HG03196 (cell line): ENCODE results near the gene PRKCE.
"Not testable (repeated sequence)": the region's sequence is repeated elsewhere in the genome, so short reads cannot be mapped to it uniquely, and the experiment has no call there.

Source experiments
- ATAC-seq: cut with Tn5 transposase; IDR thresholded peaks from one replicate; pipeline ENCODE4 v1.9.1; 2021; ENCODE audit not compliant: unreplicated experiment

The PRKCE gene

GRCh38 chr2:46197672-46198071, 546.2 kb downstream of the PRKCE start:
- no peak for ATAC-seq

- no peak for ATAC-seq
Observed at GRCh38 chr2:46198164-46198883, 546.8 kb downstream of the PRKCE start.

GRCh38 chr2:46198966-46199365, 547.5 kb downstream of the PRKCE start:
- no peak for ATAC-seq

- ATAC-seq: no peak
Observed at GRCh38 chr2:46200100-46200690, 548.7 kb downstream of the PRKCE start.

DNA sequence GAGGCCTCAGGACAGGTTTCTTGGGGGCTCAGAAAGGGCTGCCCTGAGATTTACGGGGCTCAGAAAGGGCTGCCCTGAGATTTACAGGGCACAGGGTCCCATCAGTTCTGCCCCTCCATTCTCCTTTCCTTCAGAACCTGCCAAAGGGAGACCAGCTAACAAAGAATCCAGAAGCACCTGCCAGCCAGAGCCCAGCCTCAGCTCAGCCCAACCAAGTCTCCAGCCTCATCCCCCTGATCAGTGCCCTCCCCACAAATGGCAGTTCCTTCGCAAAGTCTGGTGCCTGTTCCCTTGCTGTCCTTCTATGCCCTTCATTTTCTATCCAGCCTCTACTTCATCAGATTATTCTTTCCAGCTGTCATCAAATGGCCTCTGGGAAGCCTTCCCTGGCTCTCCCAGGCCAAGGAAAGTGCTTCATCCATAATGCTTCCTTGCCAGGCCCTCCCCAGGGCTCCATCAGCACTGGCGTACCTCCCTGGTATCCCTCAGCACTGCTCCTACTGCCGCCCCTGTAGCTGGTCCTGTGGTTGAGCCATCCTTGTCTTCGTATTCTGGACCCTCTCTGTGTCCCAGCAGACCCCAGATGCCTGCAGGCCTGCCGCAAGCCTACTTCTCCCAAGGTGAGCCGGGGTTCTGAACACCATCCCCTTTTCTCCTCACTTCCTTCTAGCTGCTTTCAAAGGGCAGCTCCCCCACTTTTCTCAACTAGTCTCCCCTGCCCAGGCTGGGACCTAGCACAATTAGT, 549.6 kb downstream of the PRKCE start:
- no peak for ATAC-seq

GRCh38 chr2:46202453-46202852, 551.0 kb downstream of the PRKCE start:
- ATAC-seq: no peak

- ATAC-seq: no peak
Observed at GRCh38 chr2:46202987-46203386, 551.5 kb downstream of the PRKCE start.

- ATAC-seq: not testable (repeated sequence)
Observed at GRCh38 chr2:46203636-46204035, 552.2 kb downstream of the PRKCE start.

- ATAC-seq: no peak
Observed at GRCh38 chr2:46207591-46207990, 556.1 kb downstream of the PRKCE start.

- no peak for ATAC-seq
Observed at GRCh38 chr2:46208766-46209165, 557.3 kb downstream of the PRKCE start.

GRCh38 chr2:46210063-46210462, 558.6 kb downstream of the PRKCE start:
- no peak for ATAC-seq

- ATAC-seq: no peak
Observed at GRCh38 chr2:46211461-46211860, 560.0 kb downstream of the PRKCE start.

DNA sequence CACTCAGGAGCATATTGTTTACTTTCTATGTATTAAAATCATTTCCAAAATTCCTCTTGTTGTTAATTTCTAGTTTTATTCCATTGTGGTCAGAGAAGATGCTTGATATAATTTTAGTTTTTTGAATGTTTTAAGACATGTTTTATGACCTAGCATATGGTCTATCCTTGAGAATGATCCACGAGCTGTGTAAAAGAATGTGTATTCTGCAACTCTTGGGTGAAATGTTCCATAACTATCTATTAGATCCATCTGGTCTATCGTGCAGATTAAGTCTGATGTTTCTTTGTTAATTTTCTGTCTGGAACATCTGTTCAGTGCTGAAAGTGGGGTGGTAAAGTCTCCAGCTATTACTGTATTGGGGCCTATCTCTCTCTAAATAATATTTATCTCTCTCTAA, 562.4 kb downstream of the PRKCE start:
- no peak for ATAC-seq

DNA sequence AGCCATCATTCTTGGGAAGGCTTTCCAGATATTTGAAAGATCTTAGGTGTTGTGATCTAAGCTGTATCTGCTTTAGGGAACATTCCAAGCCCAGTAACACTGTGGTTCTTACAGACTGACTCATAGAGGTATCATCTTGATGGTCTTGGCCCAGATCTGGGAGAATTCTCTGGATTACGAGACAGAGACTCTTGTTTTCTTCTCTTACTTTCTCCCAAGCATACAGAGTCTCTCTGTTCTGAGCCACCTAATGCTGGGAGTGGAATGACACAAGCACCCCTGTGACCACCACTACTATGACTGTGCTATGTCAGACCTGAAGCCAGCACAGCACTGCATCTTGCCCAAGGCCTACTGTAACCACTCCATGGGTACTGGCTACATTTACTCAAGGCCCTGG, 564.7 kb downstream of the PRKCE start:
- no peak for ATAC-seq

DNA sequence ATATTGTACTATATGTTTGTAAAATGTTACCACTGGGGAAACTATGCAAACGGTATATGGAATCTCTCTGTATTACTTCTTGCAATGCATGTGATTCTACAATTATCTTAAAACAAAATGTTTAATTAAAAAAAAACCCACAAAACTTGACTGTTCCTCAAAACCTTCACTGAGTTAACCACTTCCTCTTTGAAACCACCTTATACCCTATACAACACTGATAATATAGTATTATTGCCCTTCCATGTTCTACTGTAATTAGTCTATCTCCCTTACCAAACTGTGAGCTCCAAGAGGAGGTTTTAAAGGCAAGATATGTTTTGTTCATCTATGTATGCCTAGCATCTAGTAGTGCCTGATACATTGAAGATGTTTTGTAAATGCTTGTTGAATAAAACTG, 572.0 kb downstream of the PRKCE start:
- not testable (repeated sequence) for ATAC-seq

DNA sequence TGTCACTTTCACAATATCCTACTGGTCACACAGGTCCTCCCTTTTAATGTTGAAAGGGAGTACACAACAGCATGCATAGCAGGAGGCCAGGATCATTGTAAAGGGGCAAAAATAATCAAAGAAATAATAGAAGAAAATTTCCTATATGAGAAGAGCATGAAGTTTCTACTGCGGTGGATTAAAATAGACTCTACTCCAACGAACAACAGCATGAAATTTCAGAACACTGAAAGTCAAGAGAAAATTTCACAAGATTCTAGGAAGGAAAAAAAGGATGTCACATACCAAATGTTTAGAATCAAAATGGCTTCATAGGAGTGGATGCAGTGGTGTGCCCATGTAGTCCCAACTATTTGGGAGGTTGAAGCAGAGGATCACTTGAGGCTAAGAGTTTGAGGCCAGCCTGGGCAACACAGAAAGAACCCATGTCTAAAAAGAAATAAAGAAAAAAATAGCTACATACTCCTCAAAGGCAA, 573.7 kb downstream of the PRKCE start:
- peak; percentile 20 for ATAC-seq

DNA sequence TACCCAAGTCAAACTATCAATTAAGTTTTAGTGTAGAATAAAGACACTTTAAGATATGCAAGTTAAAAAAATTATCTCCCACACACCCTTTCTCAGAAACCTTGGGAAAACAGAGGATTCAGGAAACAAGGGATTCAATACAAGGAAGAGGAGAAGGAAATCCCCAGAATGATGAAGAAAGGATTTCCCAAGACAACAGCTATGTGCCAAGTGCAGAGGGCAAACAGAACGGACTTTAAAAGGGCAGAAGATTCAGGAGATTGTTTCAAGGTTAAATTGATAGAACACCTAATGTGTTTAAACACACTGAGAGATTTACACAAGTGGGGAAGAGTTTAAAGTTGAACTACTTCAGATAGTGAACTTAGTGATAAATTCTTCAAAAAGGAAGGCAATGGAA, 574.3 kb downstream of the PRKCE start:
- ATAC-seq: no peak

DNA sequence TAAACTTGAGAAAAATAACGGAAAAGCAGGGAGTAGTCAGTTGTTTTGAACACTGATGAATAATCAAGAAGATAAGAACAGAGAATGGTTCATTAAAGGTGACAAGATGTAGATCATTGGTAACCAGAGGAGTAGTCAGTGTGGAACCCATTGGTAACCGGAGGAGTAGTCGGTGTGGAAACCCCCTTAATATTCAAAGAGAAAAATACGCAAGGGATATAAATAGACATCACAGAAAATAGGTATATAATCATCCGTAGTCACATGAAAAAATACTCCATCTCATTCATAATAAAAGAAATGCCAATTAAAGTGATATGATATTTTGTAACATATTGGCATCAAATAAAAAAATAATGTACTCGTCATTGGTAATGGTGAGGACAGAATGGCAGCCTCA, 575.1 kb downstream of the PRKCE start:
- ATAC-seq: no peak

DNA sequence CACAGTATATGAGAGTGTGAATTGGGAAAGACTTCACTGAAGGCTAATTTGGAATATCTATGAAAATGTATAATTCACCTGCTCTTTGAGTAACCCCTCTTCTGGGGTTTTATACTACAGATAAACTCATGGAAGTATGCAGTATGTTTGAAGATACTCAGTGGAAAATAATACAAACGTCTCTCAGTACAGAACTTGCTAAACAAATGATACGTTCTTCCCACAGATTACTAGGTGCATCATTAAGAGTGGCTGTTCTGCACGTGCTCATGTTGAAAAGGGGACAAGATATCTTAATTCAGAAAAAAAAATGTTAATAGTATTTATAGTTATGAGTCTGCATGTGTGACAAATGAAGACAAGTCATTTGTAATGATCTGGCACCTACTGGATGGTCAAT, 575.5 kb downstream of the PRKCE start:
- no peak for ATAC-seq

GRCh38 chr2:46227674-46228289, 576.3 kb downstream of the PRKCE start:
- no peak for ATAC-seq
